Subcutaneous adipose tissue (tissue), 4 donors: ENCODE results near the gene METRNL. TPM values are rescaled to one million over a fixed set of nuclear protein-coding genes. Genes with fewer than 3 reads are reported as not detected.

ENCODE experiments used
- total RNA-seq, 4 donors: library from RNA; depleted of rRNA; stranded (reverse); fragments of >200 nt; gene quantifications; one replicate each; pipeline ENCODE4 v1.1.0, GENCODE V29; 2016
- TF ChIP-seq, protein P1 (sequence below): fragments of 450-650 bp; IDR thresholded peaks from one replicate; pipeline ENCODE4 v1.5.1; 2016; ENCODE audit warnings: low read depth, mild to moderate bottlenecking, control low read depth, antibody characterized with exemption, moderate library complexity

Gene METRNL
- total RNA-seq, 4 donors from 2014 or later, result 53.5 to 114 (median 86.4) TPM

DNA sequence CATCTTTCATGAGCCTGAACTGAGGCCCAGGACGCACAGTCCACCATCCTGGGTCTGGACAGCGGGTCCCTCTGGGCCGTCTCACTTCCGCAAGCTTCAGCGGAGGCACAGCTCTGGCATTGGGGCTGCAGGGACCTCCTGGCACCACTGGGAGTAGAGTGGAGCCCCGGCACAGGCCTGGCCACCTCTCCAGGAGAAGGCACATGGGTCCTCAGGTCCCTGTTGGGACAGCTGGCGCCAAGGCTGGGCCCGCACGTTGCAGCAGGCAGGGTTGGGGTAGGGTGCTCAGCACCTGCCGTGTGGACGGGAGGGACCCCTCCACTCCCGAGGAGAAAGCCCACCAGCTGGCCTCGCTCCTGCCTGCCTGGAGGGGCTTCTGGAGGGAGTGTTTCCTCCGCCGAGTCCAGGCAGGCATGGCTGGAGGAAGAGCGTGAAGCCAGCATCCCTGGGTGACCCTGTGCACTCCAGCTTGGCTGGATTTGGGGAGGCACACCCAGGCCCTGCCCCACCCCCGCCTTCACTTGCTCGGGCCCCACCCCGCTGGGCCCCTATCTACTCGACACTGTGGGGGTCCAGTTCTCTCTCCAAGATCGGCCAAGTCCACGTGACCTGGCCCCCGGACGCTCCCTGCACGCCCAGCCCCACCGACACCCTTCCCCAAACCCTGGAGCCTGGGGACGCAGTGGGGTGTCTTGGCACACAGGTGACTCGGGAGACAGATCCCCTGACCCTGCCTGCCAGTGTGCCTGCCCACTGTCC lies 6.6 kb upstream of the METRNL start:
- TF ChIP-seq, protein P1, sequence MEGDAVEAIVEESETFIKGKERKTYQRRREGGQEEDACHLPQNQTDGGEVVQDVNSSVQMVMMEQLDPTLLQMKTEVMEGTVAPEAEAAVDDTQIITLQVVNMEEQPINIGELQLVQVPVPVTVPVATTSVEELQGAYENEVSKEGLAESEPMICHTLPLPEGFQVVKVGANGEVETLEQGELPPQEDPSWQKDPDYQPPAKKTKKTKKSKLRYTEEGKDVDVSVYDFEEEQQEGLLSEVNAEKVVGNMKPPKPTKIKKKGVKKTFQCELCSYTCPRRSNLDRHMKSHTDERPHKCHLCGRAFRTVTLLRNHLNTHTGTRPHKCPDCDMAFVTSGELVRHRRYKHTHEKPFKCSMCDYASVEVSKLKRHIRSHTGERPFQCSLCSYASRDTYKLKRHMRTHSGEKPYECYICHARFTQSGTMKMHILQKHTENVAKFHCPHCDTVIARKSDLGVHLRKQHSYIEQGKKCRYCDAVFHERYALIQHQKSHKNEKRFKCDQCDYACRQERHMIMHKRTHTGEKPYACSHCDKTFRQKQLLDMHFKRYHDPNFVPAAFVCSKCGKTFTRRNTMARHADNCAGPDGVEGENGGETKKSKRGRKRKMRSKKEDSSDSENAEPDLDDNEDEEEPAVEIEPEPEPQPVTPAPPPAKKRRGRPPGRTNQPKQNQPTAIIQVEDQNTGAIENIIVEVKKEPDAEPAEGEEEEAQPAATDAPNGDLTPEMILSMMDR, result no peak

DNA sequence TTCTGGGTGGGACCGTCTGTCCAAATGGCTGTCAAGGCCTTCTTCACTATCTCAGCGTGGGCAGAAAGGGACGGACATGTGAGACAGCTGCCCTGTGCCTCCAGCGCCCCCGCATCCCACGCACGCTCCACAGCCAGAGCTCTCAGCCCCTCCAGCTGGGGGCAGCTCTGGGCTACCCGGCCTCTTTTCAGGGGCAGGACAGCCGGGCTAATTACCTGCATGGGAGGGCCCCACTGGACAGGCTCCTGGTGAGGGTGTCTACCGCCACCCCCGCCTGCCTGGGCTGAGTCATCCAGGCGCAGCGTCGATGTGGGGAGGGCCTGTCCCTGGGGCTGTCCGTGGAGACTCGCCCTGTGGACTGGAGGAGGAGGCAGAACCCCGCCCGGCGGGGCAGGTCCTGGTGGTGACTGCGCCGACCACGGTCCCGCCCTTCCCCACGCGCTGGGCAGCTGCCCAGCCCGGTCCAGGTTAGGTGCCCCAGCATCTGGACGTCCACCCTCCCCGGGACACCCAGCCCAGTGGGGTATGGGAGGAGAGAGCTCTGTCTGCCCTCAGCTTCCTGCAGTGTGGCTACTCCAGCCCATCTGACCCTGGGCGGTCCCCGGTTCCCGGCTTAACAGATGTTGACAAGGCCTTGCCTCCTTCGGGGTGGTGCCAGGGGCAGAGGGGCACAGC lies 5.9 kb upstream of the METRNL start:
- TF ChIP-seq, protein P1, result no peak

DNA sequence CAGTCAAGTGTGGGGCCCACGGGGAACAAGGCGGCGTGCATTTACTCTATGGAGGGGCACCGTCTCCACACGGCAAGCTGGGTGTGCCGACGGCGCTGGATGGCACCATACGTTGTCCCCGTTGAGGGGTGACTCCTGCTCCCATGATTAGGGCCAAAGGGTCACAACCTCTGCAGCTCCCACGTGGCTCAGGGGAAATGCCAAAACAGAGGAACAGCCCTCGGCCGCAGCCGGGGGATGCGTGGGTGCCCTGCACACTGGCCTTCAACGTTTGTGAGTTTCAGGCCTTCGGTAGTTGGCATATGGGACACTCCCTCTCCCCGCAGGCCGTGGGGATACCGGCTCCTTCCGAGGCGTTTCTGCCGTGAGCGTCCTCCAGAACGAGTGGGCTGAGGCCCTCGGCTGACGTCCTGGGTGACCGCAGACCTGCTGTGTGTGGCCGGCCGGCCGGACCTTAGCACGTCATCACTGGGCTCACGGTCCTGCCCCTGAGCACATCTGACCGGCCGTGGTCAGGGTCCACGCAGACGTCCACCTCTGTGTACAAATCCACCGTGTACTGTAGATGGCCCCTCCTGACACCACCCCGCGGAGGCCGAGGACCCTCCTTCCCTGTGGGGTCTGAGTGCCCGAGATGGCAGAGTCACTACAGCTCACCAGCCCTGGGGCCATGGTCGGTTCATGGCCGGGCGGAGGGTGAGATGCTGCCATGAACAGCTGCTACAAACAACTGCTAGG lies 4.8 kb upstream of the METRNL start:
- TF ChIP-seq, protein P1, result no peak

DNA sequence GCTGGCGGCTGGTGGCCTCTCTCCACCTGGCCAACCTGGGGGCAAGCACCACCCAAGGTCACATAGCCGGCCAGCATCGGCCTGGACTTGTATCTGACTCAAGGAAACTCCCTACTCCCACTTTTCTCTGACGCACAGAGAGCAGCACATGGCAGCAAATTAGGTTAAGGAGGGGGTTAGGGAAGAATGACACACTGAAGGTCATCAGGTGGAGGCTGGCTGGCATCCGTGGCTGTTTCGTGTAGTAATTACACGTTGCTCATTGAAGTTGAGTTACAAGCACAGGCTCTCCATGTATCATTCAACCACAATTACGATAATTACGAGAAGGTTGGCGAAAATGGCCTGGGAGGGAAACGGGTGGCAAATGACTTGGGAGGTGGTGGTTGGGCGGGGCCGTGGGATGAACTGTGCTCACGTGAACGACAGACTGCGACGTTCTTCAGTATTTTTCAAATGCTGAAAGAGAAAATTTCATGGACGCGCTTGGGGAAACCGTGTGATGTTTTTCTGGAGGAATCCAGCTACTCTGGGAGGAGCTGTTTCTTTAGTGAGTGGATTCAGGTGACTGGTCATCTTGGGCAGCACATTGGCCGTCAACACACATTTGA lies 4.0 kb upstream of the METRNL start:
- TF ChIP-seq, protein P1, result no peak

DNA sequence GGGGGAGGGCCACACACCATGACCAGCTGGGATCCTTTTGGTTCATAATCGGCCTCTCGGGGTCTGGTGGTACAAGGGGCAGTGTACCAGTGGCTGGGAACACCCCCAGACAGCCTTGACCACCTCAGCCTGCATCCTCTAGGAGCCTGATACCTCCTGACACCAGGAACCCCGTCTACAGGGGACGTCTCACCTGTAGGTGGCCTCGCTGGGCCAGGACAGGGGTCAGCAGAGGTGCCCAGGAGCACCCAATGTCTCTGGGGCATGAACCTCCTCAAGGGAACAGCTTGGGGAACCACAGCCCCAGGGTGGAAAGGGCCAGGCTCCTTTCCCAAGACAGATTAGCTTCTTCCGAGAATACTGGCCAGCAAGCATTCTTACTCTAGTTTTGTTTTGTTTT lies 2.5 kb upstream of the METRNL start:
- TF ChIP-seq, protein P1, result no peak

DNA sequence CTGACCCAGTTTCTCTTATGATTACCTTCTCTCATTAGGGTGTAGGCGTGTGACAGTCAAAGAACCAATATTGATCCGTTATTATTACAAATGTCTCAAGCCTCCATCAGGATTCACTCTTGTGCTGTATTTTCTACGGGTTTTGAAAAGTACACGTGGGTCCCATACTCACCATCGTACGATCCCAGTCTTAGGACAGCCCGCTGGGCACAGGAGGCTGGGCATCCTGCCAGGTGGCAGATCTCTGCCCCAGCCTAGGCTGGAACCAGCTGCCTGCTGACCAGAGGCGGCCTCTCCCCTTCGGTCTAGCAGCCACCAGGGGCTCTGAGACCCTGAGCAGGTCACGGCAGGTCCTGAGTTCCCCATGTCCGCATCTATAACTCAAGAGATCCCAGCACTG lies 2.0 kb upstream of the METRNL start:
- TF ChIP-seq, protein P1, result no peak

DNA sequence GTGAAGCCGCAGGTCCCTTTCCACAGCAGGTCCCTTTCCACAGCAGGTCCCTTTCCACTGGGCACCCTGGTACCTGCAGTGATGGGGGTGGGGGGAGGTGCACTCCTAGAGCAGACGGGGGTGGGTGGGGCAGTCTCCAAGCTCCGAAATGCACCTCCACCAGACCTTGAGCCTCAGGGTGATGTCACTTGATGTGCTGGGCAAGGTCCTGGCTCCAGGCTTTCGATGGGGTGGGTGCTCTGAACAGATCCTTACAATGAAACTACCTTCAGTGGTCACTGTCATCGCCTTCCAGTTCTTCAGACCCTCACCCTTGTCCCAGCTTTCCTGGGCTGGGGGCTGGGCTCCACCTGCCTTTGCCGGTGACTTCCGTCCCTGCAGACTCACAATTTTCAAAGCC lies 1.5 kb upstream of the METRNL start:
- TF ChIP-seq, protein P1, result no peak
